ENCODE measurements around the gene FOXRED2.
"Not testable (repeated sequence)": the region's sequence is repeated elsewhere in the genome, so short reads cannot be mapped to it uniquely, and the experiment has no call there.

The FOXRED2 gene

DNA sequence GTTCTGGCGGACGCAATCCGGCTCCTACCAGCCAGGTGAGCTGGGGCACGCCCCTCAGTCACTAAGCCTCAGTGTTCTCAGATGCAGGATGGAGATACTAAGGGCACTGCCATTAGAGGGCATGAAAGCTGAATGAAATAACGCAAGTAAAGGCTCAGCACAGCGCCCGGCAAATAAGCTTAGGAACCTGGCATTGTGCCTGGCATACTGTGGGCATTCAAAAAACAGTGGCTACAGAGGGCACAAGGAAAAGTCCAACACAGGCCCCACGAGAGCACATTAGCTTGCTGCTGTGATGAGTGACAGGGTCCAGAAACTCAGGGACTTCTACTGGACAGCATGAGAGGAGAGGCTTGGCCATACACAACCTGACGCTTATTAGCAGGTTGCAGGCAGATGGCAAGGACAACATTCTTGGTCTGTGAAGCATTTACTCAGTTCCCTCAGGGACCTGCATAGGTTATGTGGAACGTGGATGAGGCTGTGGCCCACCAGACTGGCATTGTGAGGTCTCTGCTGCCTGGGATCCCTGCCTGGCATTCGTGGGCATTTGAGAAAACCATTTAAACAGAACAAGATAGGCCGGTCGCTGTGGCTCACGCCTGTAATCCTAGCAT, 37.6 kb downstream of the FOXRED2 start:
- no peak for DNase-seq

DNA sequence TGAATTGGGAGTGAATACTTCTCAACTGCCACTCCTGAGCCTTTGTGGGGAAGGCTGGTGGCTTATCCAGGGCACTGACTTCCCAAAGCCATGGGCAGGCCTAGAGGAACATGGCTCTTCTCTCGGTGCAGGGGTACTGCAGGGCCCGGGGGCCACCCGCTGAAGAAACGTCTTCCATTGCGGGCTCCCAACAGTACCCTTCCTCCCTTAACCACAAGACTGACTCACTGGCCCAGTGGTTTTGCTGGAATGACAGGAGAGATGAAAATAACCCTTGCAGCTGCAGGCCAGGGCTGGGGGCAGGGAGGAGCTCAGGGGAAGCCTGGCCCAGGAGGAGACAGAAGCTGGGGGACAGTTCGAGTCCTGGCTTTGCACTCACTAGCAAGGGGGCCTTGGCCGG, 38.9 kb downstream of the FOXRED2 start:
- peak; percentile 98 for DNase-seq

DNA sequence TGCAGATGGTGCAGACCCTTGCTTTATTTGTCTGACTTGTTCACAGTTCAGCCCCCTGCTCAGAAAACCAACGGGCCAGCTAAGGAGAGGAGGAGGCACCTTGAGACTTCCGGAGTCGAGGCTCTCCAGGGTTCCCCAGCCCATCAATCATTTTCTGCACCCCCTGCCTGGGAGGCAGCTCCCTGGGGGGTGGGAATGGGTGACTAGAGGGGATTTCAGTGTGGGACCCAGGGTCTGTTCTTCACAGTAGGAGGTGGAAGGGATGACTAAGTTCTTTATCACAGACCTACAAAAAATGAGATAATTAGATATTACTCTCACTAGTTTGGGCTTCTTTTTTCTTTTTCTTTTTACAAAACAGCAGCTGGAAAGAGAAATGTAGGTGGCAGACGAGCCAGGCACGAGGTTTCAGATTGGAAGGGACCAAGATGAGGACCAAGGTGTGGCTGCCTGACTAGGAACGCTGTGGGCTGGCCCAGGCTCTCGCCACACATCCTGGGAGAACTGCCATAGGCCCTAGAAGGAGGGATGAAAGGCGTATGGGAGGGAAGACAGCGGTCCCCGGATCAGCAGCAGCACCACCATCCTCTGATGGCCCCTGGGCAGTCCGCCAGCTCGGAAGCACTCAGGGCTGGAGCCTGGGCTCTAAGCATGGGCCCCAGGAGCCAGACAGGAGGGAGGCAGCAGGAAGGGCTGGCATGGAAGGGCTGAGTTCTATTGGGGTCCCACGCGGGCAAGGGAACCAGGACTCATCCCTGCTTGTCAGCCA, 39.6 kb downstream of the FOXRED2 start:
- DNase-seq, result peak; percentile 91

DNA sequence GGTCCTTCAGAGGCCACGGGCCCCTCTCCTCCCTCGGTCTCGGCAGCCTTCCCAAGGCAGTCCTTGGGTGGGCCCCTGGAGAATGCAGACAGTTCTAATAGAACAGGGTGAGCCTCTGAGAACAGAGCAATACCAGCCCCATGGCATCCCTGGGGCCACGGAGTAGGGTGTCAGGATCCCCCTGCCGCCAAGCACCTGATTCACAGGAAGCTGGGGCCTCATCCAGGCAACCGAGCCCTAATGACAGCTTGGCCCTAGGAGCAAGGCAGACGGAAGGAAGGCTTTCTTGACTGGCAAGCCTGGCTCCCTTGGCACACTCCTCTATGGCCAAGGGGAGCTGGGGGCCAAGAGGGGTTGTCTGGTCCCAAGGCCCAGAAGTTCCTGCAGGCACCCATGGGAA, 40.6 kb downstream of the FOXRED2 start:
- DNase-seq, result no peak

DNA sequence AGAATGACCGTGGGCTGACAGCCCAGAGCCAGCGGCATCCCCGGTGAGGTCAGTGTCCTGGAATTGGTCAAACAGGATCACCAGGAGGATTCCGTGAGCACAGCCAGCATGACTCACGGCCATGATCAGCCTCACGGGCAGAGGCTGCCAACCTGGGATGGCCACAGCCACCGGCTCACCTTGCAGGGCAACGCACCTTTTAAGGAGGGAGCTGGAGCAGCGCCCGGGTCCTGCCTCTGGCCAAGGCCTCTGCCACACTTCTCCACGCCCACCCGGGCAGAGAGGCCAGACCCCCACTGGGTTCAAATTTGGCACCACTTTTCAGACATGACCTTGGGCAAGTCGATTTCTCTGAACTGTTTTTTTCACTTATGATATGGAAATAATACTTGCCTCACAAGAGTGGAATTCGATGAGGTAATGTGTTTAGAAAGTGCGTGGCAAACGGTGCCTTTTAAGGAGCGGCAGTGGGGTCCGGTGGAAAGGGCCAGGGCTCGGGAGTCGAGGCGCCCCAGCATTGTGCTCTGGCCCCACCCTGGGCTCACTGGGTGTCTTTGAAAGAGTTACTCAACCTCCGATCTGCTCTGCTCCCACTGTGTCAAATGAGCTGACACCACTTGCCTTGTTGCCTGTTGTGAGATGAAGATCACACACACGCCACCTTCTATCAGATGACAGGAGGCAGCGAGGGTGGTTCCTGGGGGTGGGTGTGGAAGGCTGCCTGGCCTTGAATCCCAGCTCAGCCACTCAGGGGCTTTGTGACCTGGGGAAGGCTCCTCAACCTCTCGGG, 41.4 kb downstream of the FOXRED2 start:
- peak; percentile 97 for DNase-seq

DNA sequence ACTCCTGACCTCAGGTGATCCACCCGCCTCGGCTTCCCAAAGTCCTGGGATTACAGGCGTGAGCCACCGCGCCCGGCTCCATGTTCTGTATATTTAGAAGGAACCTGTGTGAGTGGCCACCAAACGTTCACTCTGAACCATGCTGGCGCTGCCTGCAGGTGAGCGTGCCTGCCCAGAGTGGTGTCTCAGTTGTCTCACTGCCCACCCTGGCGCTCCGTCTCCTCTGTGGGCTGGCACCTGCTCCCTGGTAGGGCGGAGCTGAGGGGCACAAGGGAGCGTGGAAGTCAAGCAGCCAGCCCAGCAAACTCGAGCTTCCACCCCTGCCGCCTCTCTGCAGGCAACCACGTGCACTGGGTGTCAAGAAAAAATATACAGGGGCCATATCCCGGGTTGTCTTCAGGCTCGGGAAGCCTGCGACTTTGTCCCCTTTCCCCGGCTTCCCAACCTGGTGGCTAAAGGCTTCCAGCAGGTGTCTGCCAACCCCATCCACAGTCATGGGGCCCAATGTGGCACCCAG, 42.1 kb downstream of the FOXRED2 start:
- DNase-seq, result no peak

DNA sequence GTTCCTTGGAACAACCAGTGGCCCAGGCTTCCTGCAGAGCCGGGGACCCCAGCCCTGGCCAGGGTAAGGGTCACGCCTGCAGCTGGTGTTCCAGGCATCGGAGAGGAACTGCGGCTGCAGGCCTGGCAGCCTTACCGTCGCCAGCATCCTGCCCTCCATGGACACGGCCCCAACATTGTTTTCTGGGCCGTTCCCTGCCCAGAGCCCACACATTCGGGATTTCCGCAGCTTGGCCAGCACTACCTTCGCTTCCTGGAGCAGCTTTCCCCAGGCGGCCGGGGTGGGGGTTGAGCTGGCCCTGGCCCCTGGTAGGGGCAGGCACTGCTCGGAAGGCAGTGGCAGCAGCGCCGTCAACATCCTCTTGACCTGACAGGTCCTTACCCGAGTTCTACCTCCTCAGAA, 43.1 kb downstream of the FOXRED2 start:
- no peak for DNase-seq

DNA sequence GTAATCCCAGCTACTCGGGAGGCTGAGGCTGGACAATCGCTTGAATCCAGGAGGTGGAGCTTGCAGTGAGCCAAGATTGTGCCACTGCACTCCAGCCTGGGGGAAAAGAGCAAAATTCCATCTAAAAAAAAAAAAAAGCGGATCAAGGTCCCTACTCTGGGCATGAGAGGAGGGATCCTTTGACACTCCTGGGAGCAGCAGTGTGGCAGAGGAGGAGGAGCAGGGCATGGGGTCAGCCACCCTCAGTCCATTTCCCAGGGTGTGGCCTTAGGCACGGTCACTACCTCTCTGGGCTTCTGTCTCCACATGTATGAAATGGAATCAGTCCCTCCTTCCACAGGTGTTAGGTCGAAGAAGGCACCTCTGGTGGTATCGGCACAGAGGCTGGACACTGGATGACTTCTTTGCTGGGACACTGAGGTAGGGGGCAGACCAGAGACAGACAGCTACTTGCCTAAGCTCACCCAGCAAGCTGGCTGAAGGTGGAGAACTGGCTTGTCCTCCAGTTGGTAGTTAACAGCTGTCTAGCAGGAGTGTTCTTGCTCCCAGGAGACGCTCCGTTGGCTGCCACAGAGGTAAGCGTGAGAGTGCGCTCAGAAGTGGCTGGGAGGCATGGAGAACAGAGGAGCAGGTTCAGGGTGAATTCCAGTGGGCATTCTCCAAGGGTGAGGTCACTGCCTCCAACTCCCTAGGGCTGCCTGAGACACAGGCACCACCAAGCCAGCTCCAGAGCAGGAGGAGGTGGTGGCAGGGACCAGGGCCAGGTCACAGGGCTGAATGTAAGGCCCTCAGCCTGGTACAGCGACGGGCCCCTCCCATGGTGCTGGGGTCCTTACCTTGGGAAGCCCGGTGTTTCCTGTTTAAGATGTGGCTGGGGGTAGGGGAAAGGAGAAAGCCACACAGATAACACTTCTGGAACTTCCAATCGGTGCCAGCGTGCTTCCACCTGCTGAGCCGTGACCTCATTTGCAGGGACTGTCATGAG, 44.9 kb downstream of the FOXRED2 start:
- peak; percentile 97 for DNase-seq

DNA sequence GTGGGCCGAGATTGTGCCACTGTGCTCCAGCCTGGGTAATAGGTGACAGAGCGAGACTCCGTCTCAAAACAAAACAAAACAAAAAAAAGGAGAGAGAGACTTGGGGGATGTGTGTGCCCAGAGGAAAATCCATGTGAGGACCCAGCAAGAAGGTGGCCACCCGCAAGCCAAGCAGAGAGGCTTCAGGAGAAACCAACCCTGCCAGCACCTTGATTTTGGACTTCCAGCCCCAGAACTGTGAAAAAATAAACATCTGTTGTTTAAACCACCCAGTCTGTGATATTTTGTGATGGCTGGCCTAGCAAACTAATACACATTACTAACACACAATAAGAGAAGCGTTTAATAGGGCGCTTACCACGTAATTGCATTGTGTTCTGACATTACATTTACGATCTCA, 46.6 kb downstream of the FOXRED2 start:
- no peak for DNase-seq

DNA sequence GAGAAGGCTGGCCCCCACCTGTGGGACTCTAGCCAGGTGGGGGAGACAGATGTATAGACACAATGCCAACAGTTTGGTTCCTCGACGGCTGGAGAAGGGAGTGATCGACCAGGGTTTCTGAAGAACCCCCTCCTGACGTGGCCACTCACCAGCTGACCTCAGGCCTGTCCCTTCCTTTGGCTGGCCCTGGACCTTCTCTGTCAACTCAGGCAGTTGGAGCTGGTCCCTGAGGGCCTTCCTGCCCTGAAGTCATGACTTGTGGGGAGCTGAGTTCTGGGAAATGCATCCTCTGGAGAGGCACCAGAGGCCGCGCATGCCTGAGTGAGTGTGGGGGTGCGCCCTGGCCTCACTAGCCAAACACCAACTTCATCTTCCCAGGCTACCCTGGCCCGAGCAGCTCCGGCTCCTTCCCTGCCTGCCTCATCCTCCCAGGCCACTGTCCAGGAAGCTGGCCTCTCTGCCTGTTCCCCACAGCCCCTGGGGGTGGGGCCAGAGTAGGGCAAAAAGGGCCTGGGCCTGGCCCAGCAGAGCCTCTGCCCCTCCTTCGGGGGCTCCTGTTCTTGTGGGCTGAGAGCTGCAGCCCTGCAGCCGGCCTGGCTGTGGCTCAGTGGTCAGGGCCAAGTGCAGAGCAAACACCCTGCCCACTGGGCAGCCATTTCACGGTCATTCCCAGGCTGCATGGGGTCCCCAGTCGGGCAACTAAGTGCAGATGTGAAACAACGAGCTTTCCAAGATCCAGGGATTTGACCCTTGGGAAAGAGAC, 49.0 kb downstream of the FOXRED2 start:
- DNase-seq, result peak; percentile 80

DNA sequence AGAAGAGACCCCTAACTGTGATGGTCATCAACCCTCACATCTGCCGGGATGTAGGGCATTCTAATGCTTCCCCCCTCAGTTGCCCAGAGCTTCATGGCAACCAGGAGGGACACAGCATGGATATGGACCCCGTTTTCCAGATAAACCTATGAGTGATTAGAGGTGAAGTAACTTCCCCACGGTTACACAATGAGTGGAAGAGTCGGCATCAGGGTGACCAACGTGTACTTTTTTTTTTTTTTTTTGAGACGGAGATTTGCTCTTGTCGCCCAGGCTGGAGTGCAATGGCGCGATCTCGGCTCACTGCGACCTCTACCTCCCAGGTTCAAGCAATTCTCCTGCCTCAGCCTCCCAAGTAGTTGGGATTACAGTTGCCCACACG, 50.4 kb downstream of the FOXRED2 start:
- DNase-seq, result no peak

DNA sequence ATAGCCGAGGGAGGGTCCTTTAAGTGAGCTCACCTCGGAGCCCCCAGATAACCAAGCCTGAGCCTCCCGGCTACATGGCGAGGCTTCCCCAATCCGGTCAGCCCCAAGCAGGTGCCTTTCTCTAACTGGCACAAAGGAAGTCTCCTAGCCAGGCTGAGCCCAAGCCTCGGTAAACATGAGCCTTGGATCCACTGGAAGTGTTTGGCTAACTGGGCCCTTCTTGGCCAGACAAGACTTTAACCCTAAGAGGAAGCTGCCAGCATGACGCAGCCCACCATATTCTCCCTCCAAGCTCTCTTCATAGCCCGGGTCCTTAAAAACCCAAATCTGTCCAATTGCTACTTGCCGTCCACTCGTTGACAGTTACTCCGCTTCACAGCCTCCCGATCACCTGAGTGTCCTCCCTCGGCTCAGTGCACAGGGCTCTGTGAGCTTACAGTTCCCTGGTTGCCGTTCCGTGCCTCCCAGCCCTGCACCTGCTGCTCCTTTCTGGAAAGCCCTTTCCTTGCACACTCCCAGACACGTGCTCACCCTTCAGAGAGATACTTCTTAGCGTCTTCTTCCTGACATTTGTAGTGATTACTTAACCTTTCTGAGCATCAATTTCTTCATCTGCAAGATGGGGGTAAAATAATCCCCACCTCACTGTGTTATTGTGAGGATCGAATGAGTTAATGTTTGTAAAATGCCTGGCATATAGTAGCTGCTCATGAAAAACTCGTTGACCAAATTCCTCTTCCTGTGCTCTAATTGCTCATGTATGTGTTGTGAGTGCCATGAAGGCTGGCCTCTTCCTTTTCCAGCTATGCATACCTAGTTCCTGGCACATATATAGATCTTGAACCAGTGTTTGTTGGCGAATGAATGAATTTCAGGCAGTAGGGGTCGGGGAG, 51.0 kb downstream of the FOXRED2 start:
- DNase-seq, result no peak

DNA sequence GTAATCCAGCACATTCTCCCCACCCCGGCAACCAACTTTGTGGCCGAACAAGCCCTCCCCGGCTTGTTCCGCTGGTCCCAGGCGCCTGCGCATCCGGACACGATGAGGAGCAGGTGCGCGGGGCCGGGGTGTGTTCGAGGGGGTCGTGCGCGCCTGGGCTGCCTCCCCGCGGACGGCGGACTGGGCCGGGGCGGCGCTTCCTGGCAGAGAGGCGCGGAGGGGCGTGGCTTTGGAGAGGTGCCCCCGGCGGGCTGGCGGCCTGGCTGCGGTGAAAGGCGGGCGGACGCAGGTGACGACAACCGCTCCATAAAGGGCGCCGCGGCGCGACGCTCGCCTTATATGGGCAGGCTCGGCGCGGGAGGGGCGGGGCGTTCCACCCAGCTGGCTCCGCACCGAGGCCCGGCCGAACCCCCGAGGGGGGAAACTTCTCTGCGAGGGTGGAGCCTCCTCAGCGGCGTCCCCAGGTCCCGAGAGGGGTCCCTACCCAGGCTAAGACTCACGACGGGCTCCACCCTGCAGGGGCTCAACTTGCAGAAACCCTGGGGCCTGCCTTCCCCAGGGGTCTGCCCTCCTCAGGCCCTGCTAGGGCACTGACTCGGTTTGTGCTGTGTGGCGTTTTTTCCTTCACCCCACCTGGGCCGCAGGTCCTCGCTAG, 51.8 kb downstream of the FOXRED2 start:
- peak; percentile 86 for DNase-seq

DNA sequence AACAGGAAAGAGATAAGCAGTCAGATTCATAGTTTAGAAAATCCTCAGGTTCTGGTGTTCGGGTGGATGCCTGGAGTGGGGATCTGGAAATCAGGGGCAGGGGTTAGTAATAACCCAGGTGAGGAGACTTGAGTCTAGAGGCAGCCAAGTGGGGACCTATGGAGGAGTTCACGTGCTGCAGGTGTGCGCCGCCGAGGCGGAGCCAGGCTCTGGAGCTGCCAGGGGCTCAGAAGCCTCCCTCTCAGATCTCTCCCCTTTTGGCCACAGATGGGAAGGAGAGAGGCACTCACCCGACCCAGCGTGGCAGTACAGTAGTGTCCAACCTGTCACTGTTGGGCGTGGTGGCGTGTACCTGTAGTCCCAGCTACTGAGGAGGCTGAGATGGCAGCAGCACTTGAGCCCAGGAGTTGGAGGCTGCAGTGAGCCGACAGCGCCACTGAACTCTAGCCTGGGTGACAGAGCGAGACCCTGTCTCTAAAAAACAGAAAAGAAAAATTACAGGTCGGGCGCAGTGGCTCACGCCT, 52.9 kb downstream of the FOXRED2 start:
- DNase-seq, result no peak

DNA sequence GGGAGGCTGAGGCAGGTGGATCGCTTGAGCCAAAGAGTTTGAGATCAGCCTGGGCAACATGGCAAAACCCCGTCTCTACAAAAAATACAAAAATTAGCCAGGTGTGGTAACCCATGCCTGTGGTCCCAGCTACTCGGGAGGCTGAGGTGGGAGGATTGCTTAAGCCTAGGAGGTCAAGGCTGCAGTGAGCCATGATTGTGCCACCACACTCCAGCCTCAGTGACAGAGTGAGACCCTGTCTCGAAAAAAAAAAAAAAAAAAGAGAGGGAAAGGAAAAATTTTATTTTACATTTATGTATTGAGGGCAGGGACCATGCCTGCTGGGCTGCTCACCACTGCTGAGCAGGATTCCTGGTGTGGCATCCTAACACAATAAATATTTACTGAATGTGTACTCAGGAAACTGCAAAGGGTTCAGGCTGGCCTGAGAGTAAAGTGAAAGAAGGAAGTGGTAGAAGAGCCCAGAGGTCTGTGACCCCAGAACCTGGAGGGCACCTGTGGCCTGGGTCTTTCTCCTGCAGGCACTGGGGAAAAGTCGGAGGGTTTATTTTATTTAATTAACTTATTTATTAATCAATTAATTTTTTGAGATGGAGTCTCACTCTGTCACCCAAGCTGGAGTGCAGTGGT, 53.7 kb downstream of the FOXRED2 start:
- not testable (repeated sequence) for DNase-seq

DNA sequence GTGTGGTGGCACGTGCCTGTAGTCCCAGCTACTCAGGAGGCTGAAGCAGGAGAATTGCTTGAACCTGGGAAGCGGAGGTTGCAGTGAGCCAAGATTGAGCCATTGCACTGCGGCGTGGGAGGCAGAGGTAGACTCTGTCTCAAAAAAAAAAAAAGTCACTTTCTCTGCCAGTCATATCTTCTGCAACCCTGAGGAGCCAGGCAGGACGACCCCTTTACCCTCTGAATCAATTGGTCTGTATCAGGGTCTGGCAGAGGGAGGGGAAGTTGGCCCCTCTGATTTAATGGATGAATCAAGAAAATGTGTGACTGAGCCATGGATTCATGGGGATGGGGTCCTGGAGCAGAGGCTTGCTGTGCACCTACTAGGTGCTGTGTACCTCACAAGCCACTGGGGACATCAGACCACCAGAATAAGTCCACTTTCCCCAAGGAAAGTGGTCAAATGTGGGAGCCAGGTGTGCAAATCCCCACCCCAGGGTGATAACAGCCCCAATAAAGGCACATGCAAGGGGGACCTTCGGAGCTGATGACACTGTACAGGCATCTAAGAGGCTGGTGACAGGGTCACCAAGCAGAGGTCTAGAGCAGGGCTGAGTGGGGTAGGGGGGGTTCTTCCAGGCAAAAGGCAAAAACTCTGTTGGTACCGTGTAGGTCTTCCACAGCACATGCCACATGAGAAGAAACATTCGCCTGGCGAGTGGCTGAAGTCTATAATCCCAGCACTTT, 54.4 kb downstream of the FOXRED2 start:
- DNase-seq, result no peak

DNA sequence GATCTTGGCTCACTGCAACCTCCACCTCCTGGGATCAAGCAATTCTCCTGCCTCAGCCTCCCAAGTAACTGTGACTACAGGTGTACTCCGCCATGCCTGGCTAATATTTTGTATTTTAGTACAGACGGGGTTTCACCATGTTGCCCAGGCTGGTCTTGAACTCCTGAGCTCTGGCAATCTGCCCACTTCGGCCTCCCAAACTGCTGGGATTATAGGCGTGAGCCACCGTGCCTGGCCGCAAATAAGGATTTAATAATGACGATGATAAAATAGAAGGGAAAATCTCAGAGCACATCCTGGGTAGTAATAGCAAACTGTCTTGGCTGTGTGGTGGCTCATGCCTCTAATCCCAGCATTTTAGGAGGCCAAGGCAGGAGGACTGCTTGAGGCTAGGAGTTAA, 55.9 kb downstream of the FOXRED2 start:
- DNase-seq, result not testable (repeated sequence)

DNA sequence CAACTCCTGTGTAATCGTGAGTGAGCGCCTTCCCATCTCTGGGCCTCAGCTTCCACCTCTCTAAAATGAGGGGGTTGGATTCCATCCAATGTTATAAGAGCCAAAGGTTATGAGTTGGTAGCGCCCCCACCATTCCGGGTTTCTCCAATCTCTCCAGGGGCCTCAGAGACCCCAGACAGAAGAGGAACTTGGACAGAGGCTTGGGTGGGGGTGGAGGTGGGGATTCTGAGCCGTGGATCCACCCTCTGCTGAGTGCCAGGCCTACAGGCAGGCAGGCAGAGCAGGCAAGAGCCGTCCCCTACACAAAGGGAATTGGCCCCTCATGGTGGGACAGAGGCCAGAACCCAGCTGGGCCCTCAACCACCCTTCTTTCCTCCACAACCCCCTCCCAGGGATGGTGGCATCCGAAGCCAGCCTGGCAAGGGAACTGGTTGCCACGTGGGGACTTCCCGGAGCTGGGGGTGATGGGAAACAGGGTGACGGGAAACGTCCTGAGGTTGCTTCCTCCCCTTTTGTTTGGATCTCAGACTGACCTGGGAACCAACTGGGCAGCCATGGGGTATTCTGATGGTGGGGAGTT, 57.2 kb downstream of the FOXRED2 start:
- no peak for DNase-seq

Data from fibroblast of skin of scalp (primary cell).